WI38 (cell line): Measurements from ENCODE around the gene SMAD4.
A peak's percentile ranks its signal among the peaks of the same experiment; 100 is the strongest.
"Not testable (repeated sequence)": the region's sequence is repeated elsewhere in the genome, so short reads cannot be mapped to it uniquely, and the experiment has no call there.

Experiments used
- H3K4me3 ChIP-seq: 2 replicates; pipeline ENCODE4 v1.5.1; 2011; ENCODE audit warnings: low read depth, mild to moderate bottlenecking, control low read depth, low read length
- TF ChIP-seq, protein P1 (sequence below): IDR thresholded peaks from 2 replicates; pipeline ENCODE4 v1.5.1; 2012; ENCODE audit warnings: low read depth, mild to moderate bottlenecking, control low read depth, low read length

Gene SMAD4

DNA sequence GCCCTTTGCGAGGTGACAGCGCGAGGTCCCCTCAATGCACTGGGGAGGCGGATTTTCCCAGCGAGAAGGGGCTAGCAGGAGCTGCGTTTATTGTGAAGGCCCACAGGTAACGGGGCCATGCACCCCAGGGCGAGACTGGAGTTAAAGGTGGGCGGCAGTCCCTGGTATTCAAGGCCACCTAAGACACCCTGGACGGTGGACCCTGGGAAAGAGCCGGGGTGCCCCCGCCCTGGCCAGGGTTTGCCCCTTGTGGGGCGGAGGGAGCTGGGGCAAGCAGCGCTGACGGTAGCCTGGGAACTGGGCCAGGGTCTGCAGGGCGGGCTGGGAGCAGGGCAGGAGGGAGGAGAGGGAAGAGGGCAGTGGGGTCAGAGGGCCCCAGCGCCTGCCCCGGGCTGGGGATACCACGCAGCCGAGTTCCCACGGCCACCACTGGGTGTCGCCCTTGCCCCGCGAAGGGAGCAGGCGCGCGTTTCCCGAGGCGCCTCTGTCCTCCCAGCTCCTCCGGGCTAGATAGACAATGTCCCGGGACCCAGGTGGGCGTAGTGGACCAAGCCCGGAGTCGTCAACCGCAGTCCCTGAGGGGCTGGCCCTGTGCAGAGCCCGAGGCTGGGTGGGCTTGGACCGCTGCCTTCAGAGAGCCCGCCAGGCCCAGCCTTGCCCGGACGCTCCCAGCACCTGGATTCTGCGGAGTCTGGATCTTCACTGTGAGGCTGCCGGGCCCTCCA is 80.2 kb downstream of the SMAD4 start:
- H3K4me3 ChIP-seq = no peak overlapping the region
- TF ChIP-seq, protein P1, sequence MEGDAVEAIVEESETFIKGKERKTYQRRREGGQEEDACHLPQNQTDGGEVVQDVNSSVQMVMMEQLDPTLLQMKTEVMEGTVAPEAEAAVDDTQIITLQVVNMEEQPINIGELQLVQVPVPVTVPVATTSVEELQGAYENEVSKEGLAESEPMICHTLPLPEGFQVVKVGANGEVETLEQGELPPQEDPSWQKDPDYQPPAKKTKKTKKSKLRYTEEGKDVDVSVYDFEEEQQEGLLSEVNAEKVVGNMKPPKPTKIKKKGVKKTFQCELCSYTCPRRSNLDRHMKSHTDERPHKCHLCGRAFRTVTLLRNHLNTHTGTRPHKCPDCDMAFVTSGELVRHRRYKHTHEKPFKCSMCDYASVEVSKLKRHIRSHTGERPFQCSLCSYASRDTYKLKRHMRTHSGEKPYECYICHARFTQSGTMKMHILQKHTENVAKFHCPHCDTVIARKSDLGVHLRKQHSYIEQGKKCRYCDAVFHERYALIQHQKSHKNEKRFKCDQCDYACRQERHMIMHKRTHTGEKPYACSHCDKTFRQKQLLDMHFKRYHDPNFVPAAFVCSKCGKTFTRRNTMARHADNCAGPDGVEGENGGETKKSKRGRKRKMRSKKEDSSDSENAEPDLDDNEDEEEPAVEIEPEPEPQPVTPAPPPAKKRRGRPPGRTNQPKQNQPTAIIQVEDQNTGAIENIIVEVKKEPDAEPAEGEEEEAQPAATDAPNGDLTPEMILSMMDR = peak; percentile 86

DNA sequence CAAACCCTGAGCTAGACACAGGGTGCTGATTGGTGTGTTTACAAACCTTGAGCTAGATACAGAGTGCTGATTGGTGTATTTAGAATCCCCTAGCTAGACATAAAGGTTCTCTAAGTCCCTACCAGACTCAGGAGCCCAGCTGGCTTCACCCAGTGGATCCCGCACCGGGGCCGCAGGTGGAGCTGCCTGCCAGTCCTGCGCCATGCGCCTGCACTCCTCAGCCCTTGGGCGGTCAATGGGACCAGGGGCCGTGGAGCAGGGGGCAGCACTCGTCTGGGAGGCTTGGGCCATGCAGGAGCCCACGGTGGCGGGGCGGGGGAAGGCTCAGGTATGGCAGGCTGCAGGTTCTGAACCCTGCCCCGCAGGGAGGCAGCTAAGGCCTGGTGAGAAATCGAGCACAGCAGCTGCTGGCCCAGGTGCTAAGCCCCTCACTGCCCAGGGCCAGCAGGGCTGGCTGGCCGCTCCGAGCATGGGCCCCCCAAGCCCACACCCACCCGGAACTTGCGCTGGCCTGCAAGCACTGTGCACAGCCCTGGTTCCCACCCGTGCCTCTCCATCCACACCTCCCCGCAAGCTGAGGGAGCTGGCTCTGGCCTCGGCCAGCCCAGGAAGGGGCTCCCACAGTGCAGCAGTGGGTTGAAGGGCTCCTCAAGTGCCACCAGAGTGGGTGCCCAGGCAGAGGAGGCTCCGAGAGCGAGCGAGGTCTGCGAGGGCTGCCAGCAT is 81.8 kb downstream of the SMAD4 start:
- not testable (repeated sequence) for H3K4me3 ChIP-seq

DNA sequence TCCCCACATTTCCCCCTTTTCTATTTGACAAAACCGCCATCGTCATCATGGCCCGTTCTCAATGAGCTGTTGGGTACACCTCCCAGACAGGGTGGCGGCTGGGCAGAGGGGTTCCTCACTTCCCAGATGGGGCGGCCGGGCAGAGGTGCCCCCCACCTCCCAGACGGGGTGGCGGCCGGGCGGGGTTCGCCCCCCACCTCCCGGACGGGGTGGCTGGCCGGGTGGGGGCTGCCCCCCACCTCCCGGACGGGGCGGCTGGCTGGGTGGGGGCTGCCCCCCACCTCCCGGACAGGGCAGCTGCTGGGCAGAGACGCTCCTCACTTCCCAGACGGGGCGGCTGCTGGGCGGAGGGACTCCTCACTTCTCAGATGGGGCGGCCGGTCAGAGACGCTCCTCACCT is 87.0 kb downstream of the SMAD4 start:
- not testable (repeated sequence) for H3K4me3 ChIP-seq

DNA sequence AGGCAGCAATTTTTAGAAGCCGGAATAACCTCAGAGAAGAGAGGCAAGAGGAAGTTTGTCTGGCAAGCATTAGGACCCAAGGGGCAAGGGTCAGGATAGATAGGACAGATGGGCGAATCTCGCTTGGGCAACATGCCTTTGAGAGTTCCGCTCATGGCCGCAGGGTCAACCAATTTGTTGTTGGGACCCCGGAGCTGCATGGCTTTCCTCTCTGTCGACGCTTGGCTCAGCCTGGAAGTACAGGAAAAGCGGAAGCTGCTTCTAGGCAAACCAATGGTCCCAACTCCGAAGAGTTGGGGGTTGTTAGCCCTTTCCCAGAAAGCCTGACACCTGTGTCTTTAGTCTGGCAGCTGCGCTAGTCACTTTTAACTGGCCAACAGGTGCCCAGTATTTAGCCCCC is 89.5 kb downstream of the SMAD4 start:
- H3K4me3 ChIP-seq = not testable (repeated sequence)

DNA sequence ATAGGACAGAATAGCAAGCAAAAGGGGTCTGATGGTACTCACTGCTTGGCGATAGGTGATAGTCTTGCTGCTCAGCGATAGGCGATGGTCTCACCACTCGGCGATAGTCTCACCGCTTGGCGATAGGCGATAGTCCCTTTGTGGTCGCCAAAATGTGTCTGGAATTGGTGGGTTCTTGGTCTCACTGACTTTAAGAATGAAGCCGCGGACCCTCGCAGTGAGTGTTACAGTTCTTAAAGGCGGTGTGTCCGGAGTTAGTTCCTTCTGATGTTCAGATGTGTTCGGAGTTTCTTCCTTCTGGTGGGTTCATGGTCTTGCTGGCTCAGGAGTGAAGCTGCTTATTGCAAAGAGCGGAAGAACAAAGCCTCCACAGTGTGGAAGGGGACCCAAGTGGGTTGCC is 90.0 kb downstream of the SMAD4 start:
- not testable (repeated sequence) for H3K4me3 ChIP-seq

DNA sequence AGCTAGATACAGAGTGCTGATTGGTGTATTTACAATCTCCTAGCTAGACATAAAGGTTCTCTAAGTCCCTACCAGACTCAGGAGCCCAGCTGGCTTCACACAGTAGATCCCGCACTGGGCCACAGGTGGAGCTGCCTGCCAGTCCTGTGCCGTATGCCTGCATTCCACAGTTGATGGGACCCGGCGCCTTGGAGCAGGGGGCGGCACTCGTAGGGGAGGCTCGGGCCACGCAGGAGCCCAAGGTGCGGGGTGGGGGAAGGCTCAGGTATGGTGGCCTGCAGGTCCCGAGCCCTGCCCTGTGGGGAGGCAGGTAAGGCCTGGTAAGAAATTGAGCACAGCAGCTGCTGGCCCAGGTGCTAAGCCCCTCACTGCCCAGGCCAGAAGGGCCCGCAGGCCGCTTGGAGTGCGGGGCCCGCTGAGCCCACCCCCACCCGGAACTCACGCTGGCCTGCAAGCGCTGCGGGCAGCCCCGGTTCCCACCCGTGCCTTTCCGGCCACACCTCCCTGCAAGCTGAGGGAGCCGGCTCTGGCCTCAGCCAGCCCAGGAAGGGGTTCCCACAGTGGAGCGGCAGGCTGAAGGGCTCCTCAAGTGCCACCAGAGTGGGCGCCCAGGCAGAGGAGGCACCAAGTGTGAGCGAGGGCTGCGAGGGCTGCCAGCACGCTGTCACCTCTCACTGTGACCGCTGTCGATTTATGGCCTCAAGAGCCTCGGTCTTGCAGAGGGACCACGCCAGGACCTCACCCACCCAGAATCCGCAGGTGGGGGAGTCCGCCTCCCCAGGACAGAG is 91.0 kb downstream of the SMAD4 start:
- TF ChIP-seq, protein P1 = no peak
- no peak overlapping the region for H3K4me3 ChIP-seq

DNA sequence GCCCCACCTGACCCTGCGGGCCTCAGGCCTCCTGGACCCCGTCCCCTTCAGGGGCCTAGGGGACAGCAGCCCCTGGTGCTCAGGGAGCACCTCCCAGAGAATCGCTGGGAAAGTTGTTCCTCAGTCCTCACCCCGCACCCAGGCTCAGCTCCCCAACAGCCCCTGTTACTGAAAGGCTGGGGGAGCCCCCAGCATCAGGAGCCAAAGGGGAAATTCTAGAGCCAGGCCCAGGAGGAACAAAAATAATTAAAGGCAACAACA is 91.5 kb downstream of the SMAD4 start:
- no peak overlapping the region for H3K4me3 ChIP-seq
- TF ChIP-seq, protein P1 = no peak

DNA sequence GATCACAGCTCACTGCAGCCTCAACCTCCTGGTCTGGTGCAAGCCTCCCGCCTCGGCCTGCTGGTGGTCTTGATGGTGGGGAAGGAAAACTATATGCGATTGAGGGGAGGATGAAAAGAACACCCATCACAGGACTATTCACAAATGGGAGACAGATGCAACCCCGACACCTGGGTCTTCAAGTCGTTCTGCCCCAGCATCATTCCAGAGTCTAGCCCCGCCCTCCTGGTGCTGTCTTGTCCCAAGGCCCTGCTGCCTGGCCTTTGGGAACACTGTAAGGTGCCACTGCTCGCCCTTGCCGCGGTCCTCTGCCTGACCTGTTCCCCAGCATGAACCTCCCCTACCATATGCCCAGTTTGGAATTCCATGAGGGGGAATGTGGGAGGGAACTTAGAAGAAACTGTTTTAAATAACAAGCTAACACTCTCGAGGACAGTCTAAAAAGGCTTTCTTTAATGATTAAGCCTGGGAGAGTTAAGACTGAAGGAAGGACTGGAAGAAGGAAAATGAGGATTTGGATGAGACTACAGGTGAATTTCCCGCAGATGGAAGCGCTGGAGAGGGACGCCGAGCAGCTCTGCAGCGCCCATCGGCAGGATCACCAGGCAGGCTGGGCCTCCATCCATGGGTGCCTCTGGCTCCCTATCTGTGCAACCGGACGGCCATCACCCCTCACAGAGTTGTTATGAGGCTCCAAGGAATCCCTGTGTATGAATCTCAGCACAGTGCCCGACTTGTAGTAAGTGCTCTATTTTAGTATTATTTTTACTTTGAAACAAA is 92.4 kb downstream of the SMAD4 start:
- H3K4me3 ChIP-seq = no peak overlapping the region
- TF ChIP-seq, protein P1 = no peak

DNA sequence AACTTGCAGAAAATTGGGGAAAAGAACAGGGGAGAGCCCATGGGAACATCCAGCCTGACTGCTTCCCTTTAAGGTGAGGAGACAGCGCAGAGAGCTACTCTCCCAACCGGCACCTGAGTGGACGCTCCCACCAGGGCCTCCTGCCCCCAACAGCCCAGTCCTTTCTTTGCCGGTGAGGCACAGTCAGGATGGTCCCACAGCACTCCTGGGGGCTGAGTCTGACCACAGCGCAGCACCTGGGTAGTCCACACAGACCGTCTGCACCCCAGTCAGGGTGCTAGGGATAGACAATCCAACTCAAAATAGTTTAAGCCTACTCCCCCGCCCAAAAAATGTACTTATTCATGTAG is 93.0 kb downstream of the SMAD4 start:
- H3K4me3 ChIP-seq = no peak overlapping the region
- TF ChIP-seq, protein P1 = no peak
